GM18909 (cell line): ENCODE measurements around the gene SLC41A2.
"Not testable (repeated sequence)": the region's sequence is repeated elsewhere in the genome, so short reads cannot be mapped to it uniquely, and the experiment has no call there.

ENCODE experiments used
- ATAC-seq: cut with Tn5 transposase; IDR thresholded peaks from one replicate; pipeline ENCODE4 v1.9.1; 2021; ENCODE audit warnings: mild to moderate bottlenecking; ENCODE audit not compliant: unreplicated experiment, poor library complexity

Gene SLC41A2

DNA sequence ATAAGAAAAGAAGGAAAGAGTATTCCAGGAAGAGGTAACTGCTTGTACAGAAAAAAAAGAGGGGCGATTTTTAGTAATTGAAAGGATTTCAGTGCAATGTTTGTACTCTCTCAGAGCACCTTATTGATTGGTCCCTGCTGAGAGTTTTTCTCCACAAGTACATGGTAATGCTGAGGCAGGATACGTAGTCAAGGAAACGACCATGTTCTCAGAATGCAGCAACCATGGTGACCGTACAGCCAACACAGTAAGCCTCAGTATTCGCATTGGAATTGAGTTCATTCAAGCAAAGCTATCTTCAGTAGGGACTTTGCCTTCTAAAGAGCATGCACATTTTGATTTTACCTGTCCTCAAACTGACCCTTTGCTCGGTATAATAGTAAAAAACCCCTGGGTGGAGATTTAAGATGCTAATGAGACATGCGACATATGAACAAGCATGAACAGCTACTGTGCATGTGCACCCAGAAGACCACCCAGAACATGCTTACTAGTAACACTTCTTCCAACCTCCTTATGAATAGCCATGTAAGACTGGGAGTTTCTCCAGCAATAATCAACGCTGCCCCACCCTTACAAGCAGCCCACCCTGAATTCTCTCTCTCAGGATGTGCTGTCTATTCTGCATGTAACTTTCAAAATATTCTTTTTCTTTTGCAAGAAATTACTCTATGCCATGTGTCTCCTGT, 6.2 kb upstream of the SLC41A2 start:
- no peak for ATAC-seq

DNA sequence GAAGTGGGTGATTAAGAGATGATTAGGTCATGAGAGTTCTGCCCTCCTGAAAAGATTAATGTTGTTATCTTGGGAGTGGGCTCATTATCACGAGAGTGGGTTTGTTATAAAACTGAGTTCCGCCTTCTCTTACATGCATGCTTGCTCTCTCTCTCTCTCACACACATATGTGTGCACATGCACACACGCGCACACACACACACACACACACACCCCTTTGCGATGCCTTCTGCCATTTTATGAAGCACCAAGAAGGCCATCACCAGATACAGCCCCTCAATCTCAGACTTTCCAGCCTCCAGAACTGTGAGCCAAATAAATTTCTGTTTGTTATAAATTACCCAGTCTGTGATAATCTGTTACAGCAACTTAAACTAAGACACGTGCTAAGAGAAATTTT, 5.7 kb upstream of the SLC41A2 start:
- no peak for ATAC-seq

DNA sequence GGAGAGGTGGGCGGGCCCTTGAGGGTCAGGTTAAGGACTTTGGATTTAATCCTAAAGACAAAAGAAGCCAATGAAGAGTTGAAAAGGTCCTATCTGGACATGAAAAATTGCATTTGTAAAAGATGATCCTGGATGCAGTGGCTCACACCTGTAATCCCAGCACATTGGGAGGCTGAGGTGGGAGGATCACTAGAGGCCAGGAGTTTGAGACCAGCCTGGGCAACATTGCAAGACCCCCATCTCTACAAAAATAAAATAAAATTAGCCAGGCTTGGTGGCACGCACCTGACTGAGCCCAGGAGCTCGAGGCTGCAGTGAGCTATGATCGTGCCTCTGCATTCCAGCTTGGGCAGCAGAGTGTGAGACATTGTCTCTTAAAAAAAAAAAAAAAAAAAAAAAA, 2.4 kb upstream of the SLC41A2 start:
- no peak for ATAC-seq

DNA sequence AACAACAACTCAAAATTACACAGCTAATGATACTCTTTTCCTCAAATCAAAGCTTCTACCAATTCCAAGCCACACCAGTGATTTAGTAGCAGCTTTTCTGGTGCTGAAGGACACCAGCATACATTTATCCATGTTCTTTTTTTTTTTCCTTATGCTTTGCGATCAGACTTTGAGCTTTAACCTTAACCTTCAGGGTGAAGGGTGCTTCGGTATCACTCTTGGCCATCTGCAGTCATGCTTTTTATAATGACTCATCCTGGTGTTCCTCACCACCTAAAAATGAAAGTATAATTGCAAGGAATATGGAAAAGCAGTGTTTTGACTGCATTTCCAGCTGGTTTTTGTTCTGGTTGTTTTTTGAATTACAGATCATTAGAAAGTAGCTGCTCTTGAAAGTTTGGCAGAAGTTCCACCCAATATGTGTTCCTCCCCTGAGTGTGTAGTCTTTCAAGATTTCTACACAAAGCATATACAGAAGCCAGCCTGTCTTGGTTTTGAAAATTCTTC, 1.3 kb upstream of the SLC41A2 start:
- no peak for ATAC-seq

DNA sequence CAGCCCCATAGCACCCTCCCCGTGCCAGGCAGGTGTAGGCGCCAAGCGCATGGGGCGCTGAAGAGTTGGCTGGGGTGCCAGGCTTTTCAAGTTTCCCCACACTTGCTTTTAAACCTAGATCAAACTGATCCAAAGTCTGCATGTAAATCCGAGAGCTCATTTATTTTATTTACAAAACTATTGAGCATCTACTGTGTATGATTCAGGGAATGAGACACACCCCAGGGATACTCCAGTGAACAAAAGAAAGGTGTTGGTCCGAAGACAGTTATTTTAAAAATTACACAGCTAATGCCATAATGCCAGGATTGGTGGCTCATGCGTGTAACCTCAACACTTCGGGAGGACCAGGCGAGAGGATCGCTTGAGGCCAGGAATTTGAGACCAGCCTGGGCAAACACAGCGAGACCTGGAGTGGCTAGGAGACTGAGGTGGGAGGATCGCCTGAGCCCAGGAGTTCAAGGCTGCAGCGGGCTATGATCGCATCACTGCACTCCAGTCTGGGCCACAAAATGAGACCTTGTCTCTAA, 780 bp upstream of the SLC41A2 start:
- no peak for ATAC-seq

DNA sequence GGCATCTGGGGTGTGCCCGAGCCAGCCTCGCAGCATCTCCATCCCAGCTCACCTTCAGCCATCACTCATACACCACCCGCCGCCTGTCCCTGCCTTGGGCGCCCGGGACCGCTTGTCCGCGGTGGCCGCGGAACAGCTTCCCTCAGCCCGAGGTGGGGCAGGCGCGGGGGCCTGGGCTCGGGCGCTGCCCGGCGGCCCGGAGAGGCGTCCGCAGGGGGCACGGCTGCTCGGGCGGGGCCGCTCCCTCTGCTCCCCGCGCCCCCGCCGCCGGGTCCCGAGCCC, 430 bp downstream of the SLC41A2 start:
- peak; percentile 34 for ATAC-seq

DNA sequence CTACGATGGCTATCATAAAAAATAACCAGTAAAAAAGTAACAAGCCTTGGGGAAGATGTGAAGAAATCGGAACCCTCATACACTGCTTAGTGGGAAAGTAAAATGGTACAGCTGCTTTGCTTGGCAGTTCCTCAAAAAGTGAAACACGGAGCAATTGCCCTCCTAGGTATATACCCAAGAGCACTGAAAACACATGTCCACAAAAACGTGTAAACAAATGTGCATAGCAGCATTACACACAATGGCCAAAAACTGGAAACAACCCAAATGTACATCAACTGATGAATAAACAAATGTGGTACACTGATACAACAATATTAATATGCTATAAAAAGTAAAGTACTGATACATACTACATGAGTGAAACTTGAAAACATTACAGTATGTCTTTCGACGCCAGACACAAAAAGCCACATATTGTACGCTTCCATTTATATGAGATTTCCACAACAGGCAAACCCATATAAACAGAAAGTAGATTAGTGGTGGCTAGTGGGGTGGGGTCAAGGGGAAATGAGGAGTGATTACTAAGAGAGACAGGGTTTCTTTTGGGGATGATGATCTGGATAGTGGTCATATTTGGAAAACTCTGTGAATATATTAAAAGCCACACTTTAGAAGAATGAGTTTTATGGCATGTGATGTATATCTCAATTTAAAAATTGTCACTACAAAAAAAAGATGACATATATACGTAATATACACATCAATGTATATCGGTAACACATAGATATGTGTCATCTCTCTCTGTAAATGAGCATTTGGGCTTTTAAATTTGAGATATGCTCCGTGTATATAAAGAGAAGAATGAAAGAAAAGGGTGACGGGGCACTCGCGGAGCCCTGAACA, 996 bp downstream of the SLC41A2 start:
- ATAC-seq: no peak

DNA sequence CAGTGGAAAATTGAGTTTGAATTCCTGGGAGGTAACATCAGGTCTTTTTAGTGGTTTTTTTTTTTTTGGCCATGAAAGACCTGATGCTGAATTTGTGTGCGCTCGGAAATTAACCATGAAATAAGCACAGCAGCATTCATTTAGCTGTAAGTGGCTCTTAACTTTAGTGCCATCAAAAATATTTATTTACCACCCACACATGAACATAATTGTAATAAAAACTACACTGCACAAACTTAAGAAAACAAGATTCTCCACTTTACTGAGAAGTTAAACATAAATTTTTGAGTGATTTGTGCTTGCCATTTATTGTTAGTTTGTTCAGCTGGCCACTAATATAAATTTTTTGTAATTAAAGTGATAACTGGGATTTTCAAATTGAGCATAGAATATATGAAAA, 2.4 kb downstream of the SLC41A2 start:
- ATAC-seq: no peak

DNA sequence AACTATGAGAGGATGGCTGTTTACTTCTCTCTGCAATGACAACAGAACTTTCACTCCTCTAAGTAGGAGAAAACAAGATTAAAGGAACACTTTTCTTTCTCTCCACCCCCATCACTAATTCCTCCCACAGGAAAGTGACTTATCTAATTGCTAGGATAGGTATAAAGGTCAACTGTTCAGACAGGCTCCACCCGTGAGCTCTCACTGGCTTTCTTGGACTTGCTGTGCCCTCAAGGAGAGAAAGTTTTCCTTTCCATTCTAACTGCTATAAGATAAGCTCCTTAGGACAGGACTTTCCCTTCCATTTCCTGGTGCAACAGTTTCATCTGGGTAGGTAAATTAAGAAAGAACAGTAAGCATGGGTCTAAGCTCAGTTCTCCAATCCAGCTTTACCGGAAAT, 4.8 kb downstream of the SLC41A2 start:
- no peak for ATAC-seq

DNA sequence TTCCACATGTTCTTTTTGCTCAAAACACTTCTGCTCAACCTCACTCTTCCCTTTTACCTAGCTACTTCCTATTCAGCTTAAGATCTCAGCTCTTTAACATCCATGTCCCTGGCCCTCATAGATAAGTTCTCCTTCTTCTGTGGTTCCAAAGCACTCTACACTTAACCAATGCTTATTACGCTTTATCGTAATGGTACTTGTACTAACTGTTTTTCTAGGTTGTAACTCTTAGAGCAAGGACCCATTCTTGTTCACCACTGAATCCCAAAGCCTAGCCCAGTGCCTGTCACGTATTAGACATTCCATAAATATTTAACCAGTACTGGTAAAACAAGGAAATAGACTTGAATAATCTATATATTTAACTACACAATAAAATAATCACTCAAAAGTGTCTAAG, 5.3 kb downstream of the SLC41A2 start:
- no peak for ATAC-seq

DNA sequence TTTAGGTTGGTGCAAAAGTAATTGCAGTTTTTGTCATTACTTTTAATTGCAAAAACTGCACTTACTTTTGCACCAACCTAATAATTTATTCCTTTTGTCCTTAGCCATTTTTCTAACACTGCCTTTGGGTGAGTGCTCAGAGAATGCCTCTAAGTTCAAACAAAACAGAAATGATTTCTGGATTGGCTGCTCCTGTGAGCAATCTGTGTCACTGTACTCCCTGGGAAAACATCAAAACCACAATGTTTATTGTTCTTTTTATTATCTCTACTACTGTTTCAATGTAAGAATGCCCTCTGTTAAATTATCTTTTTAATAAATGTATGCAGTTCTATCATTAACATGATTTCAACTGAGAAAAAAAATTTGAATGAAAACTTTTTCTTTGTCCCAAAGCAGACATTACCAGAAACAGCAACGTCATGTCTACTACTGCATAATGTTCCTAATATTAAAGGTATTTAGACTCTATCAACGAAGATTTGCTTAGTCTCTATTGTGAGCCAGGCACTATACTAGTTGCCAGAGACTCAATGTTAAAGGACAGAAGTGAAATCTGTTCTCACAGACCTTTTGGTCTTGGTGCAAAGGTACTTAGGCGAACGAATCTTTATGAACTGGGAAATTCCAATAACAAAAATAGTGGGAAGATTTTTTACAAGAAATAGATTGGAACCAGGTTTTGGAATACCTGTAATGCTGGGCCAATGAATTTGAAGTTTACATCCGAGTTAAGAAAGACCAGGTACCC, 6.2 kb downstream of the SLC41A2 start:
- no peak for ATAC-seq

DNA sequence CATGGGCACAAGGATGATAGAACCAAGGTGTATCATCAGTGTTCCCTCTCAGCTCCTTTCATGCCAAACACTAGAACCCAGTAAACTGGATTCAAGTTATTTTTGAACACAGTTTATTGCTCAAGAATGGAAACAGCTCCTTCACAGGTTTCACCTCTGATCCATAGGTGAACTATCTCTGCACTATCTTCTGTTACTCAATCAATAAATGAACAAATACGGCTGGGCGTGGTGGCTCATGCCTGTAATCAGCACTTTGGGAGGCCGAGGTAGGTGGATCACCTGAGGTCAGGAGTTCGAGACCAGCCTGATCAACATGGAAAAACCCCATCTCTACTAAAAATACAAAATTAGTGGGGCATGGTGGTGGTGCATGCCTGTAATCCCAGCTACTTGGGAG, 9.4 kb downstream of the SLC41A2 start:
- not testable (repeated sequence) for ATAC-seq

DNA sequence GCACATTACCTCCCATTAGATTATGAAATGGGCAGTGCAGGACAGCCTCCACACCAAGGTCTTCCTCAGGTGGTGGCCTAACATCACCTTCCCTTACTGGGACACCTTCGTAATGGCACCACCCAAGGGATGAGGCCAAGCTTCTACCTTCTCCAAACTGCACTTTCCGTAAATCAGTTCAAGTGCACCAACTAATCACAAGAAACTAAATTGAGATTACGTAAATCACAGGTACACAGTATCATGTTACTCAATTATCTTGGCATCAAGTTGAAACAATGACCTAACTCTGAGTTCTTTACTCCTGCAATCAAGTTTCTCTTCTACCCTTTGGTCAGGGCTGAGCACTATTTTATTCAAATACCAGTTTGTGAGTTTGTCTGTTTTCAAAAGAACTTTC, 13.8 kb downstream of the SLC41A2 start:
- ATAC-seq: no peak

DNA sequence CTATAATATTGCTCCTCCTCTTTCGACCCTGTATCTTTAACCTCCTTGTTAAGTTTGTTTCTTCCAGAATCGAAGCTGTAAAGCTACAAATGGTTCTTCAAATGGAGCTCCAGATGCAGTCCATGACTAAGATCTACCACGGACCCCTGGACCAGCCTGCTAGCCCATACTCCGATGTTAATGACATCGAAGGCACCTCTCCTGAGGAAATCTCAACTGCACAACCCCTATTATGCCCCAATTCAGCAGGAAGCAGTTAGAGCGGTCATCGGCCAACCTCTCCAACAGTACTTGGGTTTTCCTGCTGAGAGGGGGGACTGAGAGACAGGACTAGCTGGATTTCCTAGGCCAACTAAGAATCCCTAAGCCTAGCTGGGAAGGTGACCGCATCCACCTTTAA, 14.7 kb downstream of the SLC41A2 start:
- not testable (repeated sequence) for ATAC-seq

DNA sequence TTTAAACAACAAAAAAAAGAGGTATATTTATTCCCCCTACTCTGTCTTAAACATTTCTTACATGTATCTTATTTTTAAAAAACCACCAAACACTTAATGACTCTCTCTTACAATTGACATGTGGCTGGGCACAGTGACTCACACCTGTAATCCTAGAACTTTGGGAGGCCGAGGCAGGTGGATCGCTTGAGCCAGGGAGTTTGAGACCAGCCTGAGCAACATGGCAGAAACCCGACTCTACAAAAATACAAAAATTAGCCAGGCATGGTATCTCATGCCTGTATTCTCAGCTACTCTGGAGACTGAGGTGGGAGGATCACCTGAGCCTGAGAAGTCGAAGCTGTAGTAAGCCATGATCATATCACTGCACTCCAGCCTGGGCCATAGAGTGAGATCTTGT, 16.0 kb downstream of the SLC41A2 start:
- no peak for ATAC-seq

DNA sequence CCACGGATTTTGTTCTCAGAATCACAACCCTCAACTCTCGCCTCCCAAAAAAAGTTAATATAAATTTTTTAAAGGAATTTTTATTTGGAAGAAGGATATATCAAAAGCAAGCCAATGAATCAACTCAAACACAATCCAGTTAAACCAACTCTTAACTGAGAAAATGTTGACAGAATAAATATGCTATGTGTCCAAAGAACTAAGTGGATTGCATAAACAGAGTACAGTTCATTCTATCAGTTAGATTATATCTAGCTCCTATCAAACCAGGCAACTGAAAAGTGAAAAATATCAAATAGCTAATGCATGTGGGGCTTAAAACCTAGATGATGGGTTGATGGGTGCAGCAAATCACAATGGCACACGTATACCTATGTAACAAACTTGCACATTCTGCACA, 16.6 kb downstream of the SLC41A2 start:
- no peak for ATAC-seq

DNA sequence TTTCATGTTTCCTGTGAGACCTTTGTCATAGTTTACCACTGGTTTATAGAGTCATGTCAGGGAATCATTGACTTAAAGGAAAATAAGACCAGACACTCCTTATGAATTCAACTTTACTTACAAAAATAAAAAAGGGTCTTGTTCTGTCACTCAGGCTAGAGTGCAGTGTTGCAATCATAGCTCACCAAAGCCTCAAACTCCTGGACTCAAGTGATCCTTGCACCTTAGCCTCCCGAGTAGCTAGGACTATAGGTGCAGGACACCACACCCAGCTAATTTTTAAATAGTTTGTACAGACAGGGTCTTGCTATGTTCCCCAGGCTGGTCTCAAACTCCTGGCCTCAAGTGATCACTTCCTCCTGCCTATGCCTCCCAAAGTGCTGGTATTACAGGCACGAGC, 19.0 kb downstream of the SLC41A2 start:
- ATAC-seq: no peak

DNA sequence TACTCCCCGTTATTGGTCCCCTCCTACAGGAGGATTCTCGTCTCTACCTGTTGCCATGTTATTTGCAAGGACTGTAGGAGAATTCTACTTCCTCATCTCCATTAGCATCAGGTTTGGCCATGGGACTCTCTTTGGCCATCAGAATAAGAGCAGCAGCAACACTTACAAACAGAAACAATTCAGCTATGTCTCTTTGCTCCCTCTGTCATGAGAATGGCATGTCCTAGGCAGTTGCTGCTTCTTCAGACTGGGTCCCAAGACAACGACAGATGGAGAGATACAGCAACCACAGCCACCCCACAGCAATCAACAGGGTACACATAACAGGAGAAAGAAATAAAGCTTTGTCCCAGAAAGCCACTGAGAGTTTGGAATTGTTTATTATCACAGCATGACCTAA, 19.7 kb downstream of the SLC41A2 start:
- ATAC-seq: no peak

DNA sequence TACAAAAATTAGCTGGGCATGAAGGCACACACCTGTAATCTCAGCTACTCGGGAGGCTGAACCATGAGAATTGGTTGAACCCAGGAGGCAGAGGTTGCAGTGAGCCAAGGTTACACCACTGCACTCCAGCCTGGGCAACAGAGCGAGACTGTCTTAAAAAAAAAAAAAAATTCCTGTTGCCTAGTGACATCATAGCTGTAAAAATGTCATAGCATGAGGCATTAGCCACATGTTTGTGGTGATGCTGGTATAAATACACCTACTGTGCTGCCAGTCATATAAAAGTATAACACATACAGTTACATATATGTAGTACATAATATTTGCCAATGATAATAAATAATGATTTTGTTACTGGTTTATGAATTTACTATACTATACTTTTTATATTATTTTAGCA, 22.2 kb downstream of the SLC41A2 start:
- no peak for ATAC-seq

DNA sequence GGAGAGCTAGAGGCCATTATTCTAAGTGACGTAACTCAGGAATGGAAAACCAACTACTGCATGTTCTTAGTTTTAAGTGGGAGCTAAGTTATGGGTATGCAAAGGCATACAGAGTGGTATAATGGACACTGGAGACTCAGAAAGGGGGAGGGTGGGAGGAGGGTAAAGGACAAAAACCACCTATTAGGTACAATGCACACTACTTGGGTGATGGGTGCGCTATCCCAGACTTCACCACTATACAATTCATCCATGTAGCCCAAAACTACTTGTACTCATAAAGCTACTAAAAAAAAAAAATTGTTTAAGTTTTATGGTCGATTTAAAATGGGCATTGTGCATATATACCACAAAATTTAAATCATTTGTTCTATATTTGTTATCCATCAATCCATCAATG, 24.3 kb downstream of the SLC41A2 start:
- no peak for ATAC-seq

DNA sequence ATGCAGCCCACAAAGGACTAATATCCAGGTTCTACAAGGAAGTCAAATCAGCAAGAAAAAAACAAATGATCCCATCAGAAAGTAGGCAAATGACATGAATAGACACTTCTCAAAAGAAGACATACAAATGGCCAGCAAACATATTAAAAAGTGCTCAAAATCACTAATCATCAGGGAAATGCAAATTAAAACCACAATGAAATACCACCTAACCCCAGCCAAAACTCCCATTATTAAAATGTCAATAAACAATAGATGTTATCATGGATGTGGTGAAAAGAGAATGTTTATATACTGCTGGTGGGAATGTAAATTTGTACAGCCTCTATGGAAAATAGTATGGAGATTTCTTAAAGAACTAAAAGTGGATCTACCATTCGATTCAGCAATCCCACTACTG, 25.0 kb downstream of the SLC41A2 start:
- ATAC-seq: no peak
